HG02678 (cell line): ENCODE results near the gene SLC25A26.
"Not testable (repeated sequence)": the region's sequence is repeated elsewhere in the genome, so short reads cannot be mapped to it uniquely, and the experiment has no call there.

Experiments
- ATAC-seq: cut with Tn5 transposase; IDR thresholded peaks from one replicate; pipeline ENCODE4 v1.9.1; 2021; ENCODE audit warnings: mild to moderate bottlenecking, moderate library complexity; ENCODE audit not compliant: unreplicated experiment

The SLC25A26 gene

GRCh38 chr3:66406163-66406562 is 185.4 kb downstream of the SLC25A26 start:
- no peak for ATAC-seq

DNA sequence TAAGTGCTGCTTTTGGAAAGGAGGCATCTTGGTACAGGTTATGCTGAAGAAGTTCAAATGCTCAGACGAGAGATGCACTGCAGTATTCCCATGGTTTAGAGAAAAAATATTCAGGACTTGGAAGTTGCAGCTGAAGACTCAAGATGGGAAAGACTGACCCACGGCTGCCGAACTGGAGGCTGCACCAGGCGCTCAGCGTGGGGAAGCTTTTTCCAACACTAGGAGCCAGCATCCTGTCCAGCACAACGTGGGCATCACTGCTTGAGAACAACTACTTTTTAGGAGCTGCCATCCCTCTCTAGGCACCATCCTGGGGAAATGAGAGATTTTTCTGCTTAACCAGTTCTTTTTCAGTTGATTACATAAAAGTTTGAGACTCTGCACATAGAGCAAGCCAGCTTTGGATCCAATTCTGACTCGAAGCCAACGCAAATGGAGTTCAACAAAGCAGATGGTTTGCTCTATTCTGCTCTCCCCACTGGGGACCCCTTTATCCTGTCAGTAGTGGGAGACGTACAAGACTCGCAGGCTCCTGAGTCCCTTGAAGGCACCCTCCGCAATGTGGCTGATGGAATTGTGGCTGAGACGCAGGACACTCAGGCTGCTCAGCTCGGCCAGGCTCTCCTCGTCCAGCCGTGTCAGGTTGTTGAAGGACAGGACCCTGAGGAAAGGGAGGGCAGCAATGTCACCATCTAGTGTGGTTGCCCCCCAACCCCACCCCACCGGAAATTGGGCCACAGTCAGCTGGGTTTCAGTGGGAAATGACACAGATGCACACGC is 186.2 kb downstream of the SLC25A26 start:
- no peak for ATAC-seq

- peak; percentile 86 for ATAC-seq
Measured at GRCh38 chr3:66407611-66408218, 186.9 kb downstream of the SLC25A26 start.

DNA sequence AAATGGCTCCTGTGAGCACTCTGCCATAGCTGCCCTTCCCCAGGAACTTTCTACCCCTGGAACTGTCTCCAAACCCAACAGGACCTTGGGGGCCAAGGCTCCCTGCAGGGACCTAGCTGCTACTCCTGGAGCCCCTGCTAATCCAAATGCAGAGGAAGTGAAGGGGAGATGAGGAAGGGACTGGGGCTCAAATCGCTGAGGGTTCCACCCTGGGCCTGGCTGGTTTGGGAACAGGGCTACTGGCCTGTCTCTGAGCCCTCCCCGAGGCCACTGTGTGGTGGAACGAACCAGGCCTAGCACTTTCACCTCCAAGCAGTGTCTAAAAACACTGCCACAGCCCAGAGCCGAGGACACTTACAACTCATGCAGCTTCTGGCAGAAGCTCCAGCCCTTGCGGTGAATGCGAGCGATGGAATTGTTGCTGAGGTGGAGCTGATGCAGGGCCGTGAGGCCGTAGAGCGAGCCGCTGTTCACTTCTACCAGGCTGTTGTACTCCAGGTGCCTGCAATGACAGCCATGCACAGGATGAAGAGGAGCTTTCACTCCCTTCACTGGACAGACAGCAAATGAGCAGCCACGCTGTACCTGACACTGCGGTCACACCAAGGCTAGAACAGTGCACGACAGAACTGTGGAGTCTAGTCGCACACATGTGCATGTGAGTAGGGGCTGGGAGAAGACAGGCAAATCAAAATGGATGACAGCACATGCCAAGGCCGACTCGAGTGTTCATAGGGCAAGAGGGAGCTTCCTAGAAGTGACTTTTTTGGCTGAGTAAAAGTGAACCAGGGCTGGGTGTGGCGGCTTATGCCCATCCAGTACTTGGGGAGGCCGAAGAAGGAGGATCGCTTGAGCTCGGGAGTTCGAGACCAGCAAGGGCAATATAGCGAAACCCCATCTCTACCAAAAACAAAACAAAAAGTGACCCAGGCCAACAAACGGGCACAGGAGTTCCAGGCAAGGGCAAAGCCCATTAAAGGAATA is 189.3 kb downstream of the SLC25A26 start:
- no peak for ATAC-seq

GRCh38 chr3:66410976-66411375 is 190.2 kb downstream of the SLC25A26 start:
- no peak for ATAC-seq

GRCh38 chr3:66411474-66411873 is 190.7 kb downstream of the SLC25A26 start:
- no peak for ATAC-seq

DNA sequence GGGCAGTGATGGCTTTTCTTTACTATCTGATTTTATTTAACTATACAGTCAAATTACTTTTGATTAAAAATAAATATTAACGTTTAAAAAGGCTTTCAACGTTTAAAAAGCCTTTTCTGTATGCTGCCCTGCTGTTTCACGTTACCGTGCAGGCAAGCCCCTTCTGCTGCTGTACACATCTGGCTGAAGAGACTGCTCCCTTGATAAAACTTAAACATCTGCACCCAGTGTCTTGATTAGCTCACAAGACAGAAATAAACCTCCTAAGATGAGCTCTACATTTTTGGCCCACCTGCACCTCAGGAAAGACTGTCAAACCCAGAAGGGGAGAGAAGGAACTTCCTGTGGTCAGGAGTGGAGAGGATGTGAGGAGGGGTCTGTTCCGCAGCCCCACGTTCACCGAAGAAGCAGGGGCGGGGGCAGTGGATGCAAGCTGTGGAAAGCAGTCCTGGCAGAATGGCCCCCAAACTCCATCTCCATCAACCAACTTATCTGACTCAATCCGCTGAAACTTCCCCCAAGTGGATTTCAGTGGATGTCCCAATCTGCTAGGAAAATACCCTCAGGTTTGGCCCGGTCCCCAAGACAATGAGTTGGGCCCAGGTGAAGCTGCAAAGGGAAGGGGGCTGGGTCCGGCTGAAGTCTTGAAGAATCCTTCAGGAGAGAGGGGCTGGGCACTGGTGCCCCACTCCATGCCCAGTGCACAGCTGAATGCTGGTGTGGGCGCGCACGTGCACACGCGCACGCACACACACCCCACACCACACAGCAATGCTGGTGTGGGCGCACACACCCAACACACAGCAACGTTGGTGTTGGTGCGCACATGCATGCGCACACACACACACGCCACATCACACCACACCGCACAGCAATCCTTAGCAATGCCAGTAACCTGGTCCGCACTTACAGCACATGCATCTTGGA is 191.4 kb downstream of the SLC25A26 start:
- ATAC-seq = no peak

- ATAC-seq = no peak
Measured at GRCh38 chr3:66413151-66413751, 192.4 kb downstream of the SLC25A26 start.

GRCh38 chr3:66414846-66415245 is 194.0 kb downstream of the SLC25A26 start:
- no peak for ATAC-seq

DNA sequence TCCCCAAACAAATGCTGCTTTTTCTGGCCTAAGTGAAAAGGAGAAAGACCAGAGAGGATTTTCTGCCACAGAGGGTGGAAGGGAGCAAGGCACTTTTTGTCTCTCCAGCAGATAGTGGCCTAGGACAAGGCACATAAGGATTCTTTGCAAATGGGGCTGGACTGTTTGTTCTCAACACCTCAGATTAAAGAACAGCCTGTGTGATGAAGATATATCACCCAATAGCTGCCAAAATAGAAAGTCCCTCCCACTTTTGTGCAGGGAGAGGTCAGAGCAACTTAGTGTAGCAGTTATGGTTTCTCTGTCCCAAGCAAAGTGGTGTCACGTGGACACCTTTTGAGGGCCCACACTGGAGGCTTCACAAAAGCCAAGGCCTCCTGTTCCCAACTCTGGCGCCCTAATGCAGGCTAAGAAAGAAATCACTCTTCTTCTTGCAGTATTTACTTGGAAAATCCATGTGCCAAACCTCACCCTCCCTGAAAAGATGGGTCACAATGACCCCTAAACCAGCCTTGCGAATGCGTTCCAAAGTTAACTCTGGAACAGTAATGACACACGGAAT is 195.1 kb downstream of the SLC25A26 start:
- no peak for ATAC-seq

DNA sequence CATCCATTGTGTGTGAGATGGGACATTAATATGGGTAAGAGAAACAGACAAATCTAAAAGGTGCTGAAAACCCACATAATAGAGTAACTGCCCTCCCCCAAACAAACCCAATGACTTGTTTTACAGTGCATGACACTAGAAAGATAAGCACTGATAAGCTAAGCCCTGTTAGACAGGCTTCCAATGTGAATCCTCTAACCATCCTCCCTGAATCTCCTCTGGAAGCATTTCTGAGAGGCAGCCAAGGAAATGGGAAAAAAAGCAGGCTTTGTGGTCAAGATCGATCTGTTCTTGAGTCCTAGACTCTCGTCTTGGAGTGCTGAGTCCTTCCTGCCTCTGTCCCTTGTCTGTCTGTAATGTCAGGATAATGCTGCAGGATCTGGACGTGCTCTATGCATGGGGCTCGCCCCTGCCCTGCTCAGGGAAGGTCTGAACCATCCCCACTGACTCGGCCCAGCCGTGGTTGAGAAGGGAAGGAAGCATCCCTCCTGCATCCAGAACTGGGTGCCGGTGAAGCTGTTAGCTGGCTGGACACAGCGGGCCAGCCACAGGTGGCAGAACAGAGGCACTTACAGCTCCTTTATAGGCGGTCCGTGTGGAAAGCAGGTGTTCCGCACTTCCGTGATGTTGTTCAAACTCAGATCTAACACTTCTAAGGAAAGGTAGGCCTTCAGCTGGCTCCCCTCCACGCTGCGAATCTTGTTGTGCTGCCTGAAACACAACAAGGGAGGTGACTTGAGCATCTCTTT is 195.9 kb downstream of the SLC25A26 start:
- no peak for ATAC-seq

- no peak for ATAC-seq
Measured at GRCh38 chr3:66418475-66418931, 197.7 kb downstream of the SLC25A26 start.

DNA sequence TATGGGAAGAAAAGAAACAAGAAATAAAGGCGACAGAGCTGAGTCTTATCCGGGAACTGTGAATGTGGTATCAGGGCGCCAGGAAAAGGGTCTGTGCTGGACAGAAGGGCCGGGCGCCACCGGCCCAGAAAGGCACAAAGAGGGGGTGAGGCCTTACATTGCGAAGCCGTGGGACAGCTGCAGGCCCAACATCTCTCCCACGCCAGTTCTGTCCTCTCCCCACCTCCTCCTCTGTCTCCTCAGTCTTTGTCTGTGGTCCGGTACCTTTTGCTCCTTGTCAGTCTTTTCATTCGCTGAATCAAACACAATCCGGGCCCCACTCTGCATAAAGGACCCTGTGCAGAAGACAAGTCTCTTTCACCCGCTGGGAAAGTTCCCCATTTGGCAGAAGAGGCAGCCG is 198.2 kb downstream of the SLC25A26 start:
- ATAC-seq = no peak

DNA sequence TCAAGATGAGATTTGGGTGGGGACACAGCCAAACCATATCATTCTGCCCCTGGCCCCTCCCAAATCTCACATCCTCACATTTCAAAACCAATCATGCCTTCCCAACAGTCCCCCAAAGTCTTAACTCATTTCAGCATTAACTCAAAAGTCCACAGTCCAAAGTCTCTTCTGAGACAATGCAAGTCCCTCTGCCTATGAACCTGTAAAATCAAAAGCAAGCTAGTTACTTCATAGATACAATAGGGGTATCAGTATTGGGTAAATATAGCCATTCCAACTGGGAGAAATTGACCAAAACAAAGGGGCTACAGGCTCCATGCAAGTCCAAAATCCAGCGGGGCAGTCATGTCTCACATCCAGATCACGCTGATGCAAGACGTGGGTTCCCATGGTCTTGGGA is 200.3 kb downstream of the SLC25A26 start:
- not testable (repeated sequence) for ATAC-seq

GRCh38 chr3:66421893-66422292 is 201.1 kb downstream of the SLC25A26 start:
- not testable (repeated sequence) for ATAC-seq

- no peak for ATAC-seq
Measured at GRCh38 chr3:66423791-66424190, 203.0 kb downstream of the SLC25A26 start.

GRCh38 chr3:66425032-66425431 is 204.2 kb downstream of the SLC25A26 start:
- no peak for ATAC-seq

- no peak for ATAC-seq
Measured at GRCh38 chr3:66425576-66426114, 204.8 kb downstream of the SLC25A26 start.
